Measurements from ENCODE around the gene ATF6.

DNA sequence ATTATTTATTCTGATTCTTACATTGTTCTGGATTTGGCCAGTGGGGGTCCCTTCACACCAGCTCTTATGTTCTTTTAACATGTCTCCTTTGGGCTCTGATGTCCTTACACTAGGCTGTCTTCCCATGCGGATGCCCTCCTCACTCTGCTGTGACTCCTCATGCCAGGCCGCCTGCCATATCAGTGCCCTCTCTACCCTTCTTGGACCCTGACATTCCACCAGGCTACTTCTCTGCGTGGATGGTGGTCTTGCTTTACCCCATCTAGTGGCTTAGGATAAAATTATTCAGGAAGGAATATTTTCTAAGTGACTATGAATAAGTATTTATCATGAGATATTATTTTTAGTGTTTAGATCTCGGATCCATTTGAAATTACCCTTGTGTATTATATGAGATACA is 21.2 kb downstream of the ATF6 start:
- TF ChIP-seq, protein P1, sequence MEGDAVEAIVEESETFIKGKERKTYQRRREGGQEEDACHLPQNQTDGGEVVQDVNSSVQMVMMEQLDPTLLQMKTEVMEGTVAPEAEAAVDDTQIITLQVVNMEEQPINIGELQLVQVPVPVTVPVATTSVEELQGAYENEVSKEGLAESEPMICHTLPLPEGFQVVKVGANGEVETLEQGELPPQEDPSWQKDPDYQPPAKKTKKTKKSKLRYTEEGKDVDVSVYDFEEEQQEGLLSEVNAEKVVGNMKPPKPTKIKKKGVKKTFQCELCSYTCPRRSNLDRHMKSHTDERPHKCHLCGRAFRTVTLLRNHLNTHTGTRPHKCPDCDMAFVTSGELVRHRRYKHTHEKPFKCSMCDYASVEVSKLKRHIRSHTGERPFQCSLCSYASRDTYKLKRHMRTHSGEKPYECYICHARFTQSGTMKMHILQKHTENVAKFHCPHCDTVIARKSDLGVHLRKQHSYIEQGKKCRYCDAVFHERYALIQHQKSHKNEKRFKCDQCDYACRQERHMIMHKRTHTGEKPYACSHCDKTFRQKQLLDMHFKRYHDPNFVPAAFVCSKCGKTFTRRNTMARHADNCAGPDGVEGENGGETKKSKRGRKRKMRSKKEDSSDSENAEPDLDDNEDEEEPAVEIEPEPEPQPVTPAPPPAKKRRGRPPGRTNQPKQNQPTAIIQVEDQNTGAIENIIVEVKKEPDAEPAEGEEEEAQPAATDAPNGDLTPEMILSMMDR (IDR thresholded peaks at IDR 0.05; ENCODE audit: low read depth, low read length, missing input control) = no peak
- TF ChIP-seq YY1 (IDR thresholded peaks at IDR 0.05) = no peak
- no peak for TF ChIP-seq SP1 (IDR thresholded peaks at IDR 0.05)
- TF ChIP-seq, protein P2, sequence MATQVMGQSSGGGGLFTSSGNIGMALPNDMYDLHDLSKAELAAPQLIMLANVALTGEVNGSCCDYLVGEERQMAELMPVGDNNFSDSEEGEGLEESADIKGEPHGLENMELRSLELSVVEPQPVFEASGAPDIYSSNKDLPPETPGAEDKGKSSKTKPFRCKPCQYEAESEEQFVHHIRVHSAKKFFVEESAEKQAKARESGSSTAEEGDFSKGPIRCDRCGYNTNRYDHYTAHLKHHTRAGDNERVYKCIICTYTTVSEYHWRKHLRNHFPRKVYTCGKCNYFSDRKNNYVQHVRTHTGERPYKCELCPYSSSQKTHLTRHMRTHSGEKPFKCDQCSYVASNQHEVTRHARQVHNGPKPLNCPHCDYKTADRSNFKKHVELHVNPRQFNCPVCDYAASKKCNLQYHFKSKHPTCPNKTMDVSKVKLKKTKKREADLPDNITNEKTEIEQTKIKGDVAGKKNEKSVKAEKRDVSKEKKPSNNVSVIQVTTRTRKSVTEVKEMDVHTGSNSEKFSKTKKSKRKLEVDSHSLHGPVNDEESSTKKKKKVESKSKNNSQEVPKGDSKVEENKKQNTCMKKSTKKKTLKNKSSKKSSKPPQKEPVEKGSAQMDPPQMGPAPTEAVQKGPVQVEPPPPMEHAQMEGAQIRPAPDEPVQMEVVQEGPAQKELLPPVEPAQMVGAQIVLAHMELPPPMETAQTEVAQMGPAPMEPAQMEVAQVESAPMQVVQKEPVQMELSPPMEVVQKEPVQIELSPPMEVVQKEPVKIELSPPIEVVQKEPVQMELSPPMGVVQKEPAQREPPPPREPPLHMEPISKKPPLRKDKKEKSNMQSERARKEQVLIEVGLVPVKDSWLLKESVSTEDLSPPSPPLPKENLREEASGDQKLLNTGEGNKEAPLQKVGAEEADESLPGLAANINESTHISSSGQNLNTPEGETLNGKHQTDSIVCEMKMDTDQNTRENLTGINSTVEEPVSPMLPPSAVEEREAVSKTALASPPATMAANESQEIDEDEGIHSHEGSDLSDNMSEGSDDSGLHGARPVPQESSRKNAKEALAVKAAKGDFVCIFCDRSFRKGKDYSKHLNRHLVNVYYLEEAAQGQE (IDR thresholded peaks at IDR 0.05) = no peak
- TF ChIP-seq FOXA1 (IDR thresholded peaks at IDR 0.05) = no peak
- no peak for TF ChIP-seq EGR1 (IDR thresholded peaks at IDR 0.05; ENCODE audit: low read depth in 2 of 2)
- TF ChIP-seq, protein P3, sequence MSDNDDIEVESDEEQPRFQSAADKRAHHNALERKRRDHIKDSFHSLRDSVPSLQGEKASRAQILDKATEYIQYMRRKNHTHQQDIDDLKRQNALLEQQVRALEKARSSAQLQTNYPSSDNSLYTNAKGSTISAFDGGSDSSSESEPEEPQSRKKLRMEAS (IDR thresholded peaks at IDR 0.05) = no peak
- no peak for TF ChIP-seq JUND (IDR thresholded peaks at IDR 0.05)
- no peak for TF ChIP-seq RAD21 (IDR thresholded peaks at IDR 0.05)
- TF ChIP-seq, protein P4, sequence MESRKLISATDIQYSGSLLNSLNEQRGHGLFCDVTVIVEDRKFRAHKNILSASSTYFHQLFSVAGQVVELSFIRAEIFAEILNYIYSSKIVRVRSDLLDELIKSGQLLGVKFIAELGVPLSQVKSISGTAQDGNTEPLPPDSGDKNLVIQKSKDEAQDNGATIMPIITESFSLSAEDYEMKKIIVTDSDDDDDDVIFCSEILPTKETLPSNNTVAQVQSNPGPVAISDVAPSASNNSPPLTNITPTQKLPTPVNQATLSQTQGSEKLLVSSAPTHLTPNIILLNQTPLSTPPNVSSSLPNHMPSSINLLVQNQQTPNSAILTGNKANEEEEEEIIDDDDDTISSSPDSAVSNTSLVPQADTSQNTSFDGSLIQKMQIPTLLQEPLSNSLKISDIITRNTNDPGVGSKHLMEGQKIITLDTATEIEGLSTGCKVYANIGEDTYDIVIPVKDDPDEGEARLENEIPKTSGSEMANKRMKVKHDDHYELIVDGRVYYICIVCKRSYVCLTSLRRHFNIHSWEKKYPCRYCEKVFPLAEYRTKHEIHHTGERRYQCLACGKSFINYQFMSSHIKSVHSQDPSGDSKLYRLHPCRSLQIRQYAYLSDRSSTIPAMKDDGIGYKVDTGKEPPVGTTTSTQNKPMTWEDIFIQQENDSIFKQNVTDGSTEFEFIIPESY (IDR thresholded peaks at IDR 0.05) = no peak
- TF ChIP-seq TAF1 (conservative IDR thresholded peaks at IDR 0.05) = no peak

Data from liver (tissue), 3 donors.